Measurements from ENCODE around the gene HECTD3. TPM values are rescaled to one million over a fixed set of nuclear protein-coding genes. Genes with fewer than 3 reads are reported as not detected.

The HECTD3 gene
- total and polyA plus RNA-seq, 9 of the 15 experiments (the other 6 are each of a cell fraction or from before 2014, with no cell fraction given), result 6.3 to 50.8 (median 18.9) TPM

DNA sequence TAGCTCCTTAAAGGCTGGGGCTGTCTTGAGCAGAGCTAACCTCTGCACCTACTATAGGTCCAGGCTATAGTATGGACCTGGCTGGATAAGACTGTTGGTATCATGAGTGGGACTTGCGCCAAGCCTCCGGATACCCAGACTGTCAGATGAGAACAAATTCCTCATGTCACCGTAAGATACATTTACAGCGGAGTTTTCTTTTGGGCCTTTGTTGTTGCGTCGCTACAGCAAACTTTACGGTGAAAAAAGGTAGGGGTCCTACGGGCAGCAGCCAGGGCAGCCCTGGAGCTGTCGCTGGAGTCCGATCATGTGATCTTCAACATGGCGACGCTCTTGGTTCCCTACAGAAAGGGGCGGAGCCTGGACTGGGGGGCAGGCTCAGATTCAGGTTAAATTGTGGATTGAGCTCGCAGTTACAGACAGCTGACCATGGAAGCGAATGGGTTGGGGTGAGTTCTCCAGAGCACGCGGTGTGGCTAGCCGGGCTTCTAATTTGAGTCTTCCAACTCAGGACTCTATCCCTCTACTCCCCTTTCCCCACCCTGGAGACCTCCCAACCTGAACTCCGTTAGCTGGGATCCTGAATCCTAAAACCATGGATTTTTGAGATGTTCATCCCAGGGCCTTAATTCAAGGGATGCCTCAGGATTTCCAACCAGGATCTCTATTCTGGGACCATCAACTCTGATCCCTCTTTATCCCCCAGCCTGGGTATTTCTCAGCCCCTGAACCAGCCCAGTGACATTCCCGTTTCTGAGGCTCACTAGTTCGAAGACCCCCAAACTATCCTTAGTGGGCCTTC is 914 bp upstream of the HECTD3 start, which contains the start of gene UROD (continued):
- TF ChIP-seq, protein P1, sequence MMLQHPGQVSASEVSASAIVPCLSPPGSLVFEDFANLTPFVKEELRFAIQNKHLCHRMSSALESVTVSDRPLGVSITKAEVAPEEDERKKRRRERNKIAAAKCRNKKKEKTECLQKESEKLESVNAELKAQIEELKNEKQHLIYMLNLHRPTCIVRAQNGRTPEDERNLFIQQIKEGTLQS (IDR thresholded peaks at IDR 0.05), result no peak
- TF ChIP-seq, protein P1 (CRISPR knock-in tag; conservative IDR thresholded peaks at IDR 0.05), result no peak; the same call in 1 of the 2 replicates
- TF ChIP-seq ZBTB43 (CRISPR knock-in tag; IDR thresholded peaks at IDR 0.05) (peak; percentile 90), ZNF347 (CRISPR knock-in tag; IDR thresholded peaks at IDR 0.05; ENCODE audit: low read depth) (no peak), CBX2 (IDR thresholded peaks at IDR 0.05; ENCODE audit: insufficient read depth, low read length, poor library complexity, severe bottlenecking) (no peak), NR1H2 (CRISPR knock-in tag; IDR thresholded peaks at IDR 0.05) (no peak), SMARCC2 (IDR thresholded peaks at IDR 0.05; ENCODE audit: low read depth) (no peak), SIN3A (IDR thresholded peaks at IDR 0.05; ENCODE audit: borderline replicate concordance in 2 of 2, control insufficient read depth in 1 of 2, low read depth in 2 of 2, low read length in 2 of 2) (peak; percentile 94 to 96; a peak in 3 of 4 replicates), HNRNPLL (IDR thresholded peaks at IDR 0.05; ENCODE audit: low read depth, low read length, poor library complexity, severe bottlenecking) (peak; percentile 92), CTBP1 (IDR thresholded peaks at IDR 0.05; ENCODE audit: borderline replicate concordance) (0 out of 2 replicates have a peak, but pooled peaks have one; percentile 2), NFE2L1 (tag; IDR thresholded peaks at IDR 0.05; ENCODE audit: borderline replicate concordance, low read depth) (no peak), GTF2E2 (tag; IDR thresholded peaks at IDR 0.05) (peak; percentile 89), YBX1 (IDR thresholded peaks at IDR 0.05) (no peak), ADNP (tag; IDR thresholded peaks at IDR 0.05) (no peak), HNRNPL (IDR thresholded peaks at IDR 0.05; ENCODE audit: low read depth, low read length) (no peak)
- TF ChIP-seq, protein P2, sequence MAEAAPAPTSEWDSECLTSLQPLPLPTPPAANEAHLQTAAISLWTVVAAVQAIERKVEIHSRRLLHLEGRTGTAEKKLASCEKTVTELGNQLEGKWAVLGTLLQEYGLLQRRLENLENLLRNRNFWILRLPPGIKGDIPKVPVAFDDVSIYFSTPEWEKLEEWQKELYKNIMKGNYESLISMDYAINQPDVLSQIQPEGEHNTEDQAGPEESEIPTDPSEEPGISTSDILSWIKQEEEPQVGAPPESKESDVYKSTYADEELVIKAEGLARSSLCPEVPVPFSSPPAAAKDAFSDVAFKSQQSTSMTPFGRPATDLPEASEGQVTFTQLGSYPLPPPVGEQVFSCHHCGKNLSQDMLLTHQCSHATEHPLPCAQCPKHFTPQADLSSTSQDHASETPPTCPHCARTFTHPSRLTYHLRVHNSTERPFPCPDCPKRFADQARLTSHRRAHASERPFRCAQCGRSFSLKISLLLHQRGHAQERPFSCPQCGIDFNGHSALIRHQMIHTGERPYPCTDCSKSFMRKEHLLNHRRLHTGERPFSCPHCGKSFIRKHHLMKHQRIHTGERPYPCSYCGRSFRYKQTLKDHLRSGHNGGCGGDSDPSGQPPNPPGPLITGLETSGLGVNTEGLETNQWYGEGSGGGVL (CRISPR knock-in tag; IDR thresholded peaks at IDR 0.05), result no peak
- TF ChIP-seq, protein P3, sequence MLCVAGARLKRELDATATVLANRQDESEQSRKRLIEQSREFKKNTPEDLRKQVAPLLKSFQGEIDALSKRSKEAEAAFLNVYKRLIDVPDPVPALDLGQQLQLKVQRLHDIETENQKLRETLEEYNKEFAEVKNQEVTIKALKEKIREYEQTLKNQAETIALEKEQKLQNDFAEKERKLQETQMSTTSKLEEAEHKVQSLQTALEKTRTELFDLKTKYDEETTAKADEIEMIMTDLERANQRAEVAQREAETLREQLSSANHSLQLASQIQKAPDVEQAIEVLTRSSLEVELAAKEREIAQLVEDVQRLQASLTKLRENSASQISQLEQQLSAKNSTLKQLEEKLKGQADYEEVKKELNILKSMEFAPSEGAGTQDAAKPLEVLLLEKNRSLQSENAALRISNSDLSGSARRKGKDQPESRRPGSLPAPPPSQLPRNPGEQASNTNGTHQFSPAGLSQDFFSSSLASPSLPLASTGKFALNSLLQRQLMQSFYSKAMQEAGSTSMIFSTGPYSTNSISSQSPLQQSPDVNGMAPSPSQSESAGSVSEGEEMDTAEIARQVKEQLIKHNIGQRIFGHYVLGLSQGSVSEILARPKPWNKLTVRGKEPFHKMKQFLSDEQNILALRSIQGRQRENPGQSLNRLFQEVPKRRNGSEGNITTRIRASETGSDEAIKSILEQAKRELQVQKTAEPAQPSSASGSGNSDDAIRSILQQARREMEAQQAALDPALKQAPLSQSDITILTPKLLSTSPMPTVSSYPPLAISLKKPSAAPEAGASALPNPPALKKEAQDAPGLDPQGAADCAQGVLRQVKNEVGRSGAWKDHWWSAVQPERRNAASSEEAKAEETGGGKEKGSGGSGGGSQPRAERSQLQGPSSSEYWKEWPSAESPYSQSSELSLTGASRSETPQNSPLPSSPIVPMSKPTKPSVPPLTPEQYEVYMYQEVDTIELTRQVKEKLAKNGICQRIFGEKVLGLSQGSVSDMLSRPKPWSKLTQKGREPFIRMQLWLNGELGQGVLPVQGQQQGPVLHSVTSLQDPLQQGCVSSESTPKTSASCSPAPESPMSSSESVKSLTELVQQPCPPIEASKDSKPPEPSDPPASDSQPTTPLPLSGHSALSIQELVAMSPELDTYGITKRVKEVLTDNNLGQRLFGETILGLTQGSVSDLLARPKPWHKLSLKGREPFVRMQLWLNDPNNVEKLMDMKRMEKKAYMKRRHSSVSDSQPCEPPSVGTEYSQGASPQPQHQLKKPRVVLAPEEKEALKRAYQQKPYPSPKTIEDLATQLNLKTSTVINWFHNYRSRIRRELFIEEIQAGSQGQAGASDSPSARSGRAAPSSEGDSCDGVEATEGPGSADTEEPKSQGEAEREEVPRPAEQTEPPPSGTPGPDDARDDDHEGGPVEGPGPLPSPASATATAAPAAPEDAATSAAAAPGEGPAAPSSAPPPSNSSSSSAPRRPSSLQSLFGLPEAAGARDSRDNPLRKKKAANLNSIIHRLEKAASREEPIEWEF (CRISPR knock-in tag; IDR thresholded peaks at IDR 0.05), result no peak
